Dendritic cell treated with granulocyte-macrophage colony-stimulating factor and Interleukin-4, amounts not matched to agents 40 ng/mL and 50 ng/mL, for 4 days (primary cell): ENCODE measurements around the gene COPS4.
"Not testable (repeated sequence)": the region's sequence is repeated elsewhere in the genome, so short reads cannot be mapped to it uniquely, and the experiment has no call there.

Experiments used
- H3K27ac Mint-ChIP-seq: one replicate; pipeline ENCODE4 v1.8.0; 2022; ENCODE audit warnings: mild to moderate bottlenecking, mixed read lengths
- H3K27me3 Mint-ChIP-seq: one replicate; pipeline ENCODE4 v1.8.0; 2022; ENCODE audit warnings: mild to moderate bottlenecking, mixed read lengths
- H3K36me3 Mint-ChIP-seq: one replicate; pipeline ENCODE4 v1.8.0; 2022; ENCODE audit warnings: low read depth, mixed read lengths
- H3K4me1 Mint-ChIP-seq: one replicate; pipeline ENCODE4 v1.8.0; 2022; ENCODE audit warnings: low read depth, mixed read lengths
- H3K4me3 Mint-ChIP-seq: one replicate; pipeline ENCODE4 v1.8.0; 2022; ENCODE audit warnings: mild to moderate bottlenecking, moderate library complexity, mixed read lengths
- H3K9me3 Mint-ChIP-seq: one replicate; pipeline ENCODE4 v1.8.0; 2022; ENCODE audit warnings: mixed read lengths
- intact Hi-C: fragments of 100-400 bp; cut with micrococcal nuclease; formaldehyde crosslinking; loops from one replicate; pipeline ENCODE4 v1.15.0; 2022

The COPS4 gene

GRCh38 chr4:83043157-83043556 is 8.2 kb downstream of the COPS4 start:
- intact Hi-C loops, H3K36me3 Mint-ChIP-seq, H3K27ac Mint-ChIP-seq, H3K9me3 Mint-ChIP-seq, H3K4me3 Mint-ChIP-seq, H3K27me3 Mint-ChIP-seq: not testable (repeated sequence)
- peaks cover 10% of the 10 kb centered on the region for H3K4me1 Mint-ChIP-seq

- Mint-ChIP-seq H3K4me1 (peaks cover 10% of the 10 kb centered on the region), H3K36me3 (peaks cover 8% of the 10 kb centered on the region), H3K4me3 (no peak overlapping the region), H3K27me3 (no peaks in the 10 kb centered on the region), H3K27ac (no peak overlapping the region), H3K9me3 (no peaks in the 10 kb centered on the region)
- intact Hi-C loops, result no loop called here
These were observed 8.9 kb downstream of the COPS4 start for GRCh38 chr4:83043801-83044407.

- H3K4me3 Mint-ChIP-seq, result no peak overlapping the region
- intact Hi-C loops, result no loop called here
- peaks cover 29% of the 10 kb centered on the region for H3K36me3 Mint-ChIP-seq
- no peak overlapping the region for H3K27ac Mint-ChIP-seq
- H3K9me3 Mint-ChIP-seq, result no peaks in the 10 kb centered on the region
- H3K27me3 Mint-ChIP-seq, result no peaks in the 10 kb centered on the region
- H3K4me1 Mint-ChIP-seq, result no peaks in the 10 kb centered on the region
These were observed 11.9 kb downstream of the COPS4 start for GRCh38 chr4:83046693-83047473.

GRCh38 chr4:83048781-83049180 is 13.8 kb downstream of the COPS4 start:
- H3K27me3 Mint-ChIP-seq, H3K4me1 Mint-ChIP-seq, H3K4me3 Mint-ChIP-seq, H3K27ac Mint-ChIP-seq, intact Hi-C loops, H3K9me3 Mint-ChIP-seq: not testable (repeated sequence)
- H3K36me3 Mint-ChIP-seq, result peaks cover 46% of the 10 kb centered on the region

- intact Hi-C loops, result loop anchor here (5.0 kb wide), 1 partner anchor 207 kb away; no protein-coding TSS in a partner anchor
- Mint-ChIP-seq H3K36me3 (peaks cover 66% of the 10 kb centered on the region), H3K4me3 (no peak overlapping the region), H3K27ac (no peak overlapping the region), H3K4me1 (no peaks in the 10 kb centered on the region), H3K27me3 (no peaks in the 10 kb centered on the region), H3K9me3 (no peaks in the 10 kb centered on the region)
These were observed 19.9 kb downstream of the COPS4 start for GRCh38 chr4:83054928-83055327.

- Mint-ChIP-seq H3K4me3 (no peak overlapping the region), H3K36me3 (peaks cover 48% of the 10 kb centered on the region), H3K27ac (peak overlapping the region; percentile 76), H3K9me3 (no peaks in the 10 kb centered on the region), H3K4me1 (peaks cover 32% of the 10 kb centered on the region), H3K27me3 (no peaks in the 10 kb centered on the region)
- intact Hi-C loops, result no loop called here
These were observed 27.8 kb downstream of the COPS4 start for GRCh38 chr4:83062739-83063138.

GRCh38 chr4:83065266-83065665 is 30.3 kb downstream of the COPS4 start:
- no peaks in the 10 kb centered on the region for H3K9me3 Mint-ChIP-seq
- H3K4me1 Mint-ChIP-seq, result peaks cover 32% of the 10 kb centered on the region
- H3K36me3 Mint-ChIP-seq, result peaks cover 46% of the 10 kb centered on the region
- no peaks in the 10 kb centered on the region for H3K27me3 Mint-ChIP-seq
- H3K4me3 Mint-ChIP-seq, result peak overlapping the region; percentile 11
- intact Hi-C loops, result no loop called here
- H3K27ac Mint-ChIP-seq, result peak overlapping the region; percentile 37

GRCh38 chr4:83067058-83067639 is 32.2 kb downstream of the COPS4 start:
- Mint-ChIP-seq H3K27me3 (no peaks in the 10 kb centered on the region), H3K27ac (no peak overlapping the region), H3K4me3 (no peak overlapping the region), H3K36me3 (peaks cover 58% of the 10 kb centered on the region), H3K9me3 (no peaks in the 10 kb centered on the region), H3K4me1 (peaks cover 34% of the 10 kb centered on the region)
- intact Hi-C loops, result no loop called here

GRCh38 chr4:83071116-83071515 is 36.1 kb downstream of the COPS4 start:
- H3K36me3 Mint-ChIP-seq, result peaks cover 51% of the 10 kb centered on the region

GRCh38 chr4:83074086-83074704 is 39.2 kb downstream of the COPS4 start:
- intact Hi-C loops, result loop anchor here (1.0 to 2.0 kb wide), 2 partner anchors 35 to 179 kb away; no protein-coding TSS in a partner anchor
- Mint-ChIP-seq H3K9me3 (no peaks in the 10 kb centered on the region), H3K4me1 (peaks cover 21% of the 10 kb centered on the region), H3K4me3 (no peak overlapping the region), H3K27me3 (no peaks in the 10 kb centered on the region), H3K27ac (no peak overlapping the region), H3K36me3 (peaks cover 51% of the 10 kb centered on the region)

More at GRCh38 chr4:83071116-83071515, 36.1 kb downstream of the COPS4 start:
- Mint-ChIP-seq H3K9me3 (no peaks in the 10 kb centered on the region), H3K4me3 (no peak overlapping the region), H3K27ac (no peak overlapping the region), H3K4me1 (peaks cover 20% of the 10 kb centered on the region), H3K27me3 (no peaks in the 10 kb centered on the region)
- intact Hi-C loops, result no loop called here

- Mint-ChIP-seq H3K36me3 (peaks cover 45% of the 10 kb centered on the region), H3K4me1 (peaks cover 21% of the 10 kb centered on the region)
- not testable (repeated sequence) for H3K27me3 Mint-ChIP-seq, H3K9me3 Mint-ChIP-seq, H3K27ac Mint-ChIP-seq, H3K4me3 Mint-ChIP-seq
- intact Hi-C loops, result loop anchor here (1.0 to 2.0 kb wide), 2 partner anchors 35 to 178 kb away; no protein-coding TSS in a partner anchor
These were observed 39.8 kb downstream of the COPS4 start for GRCh38 chr4:83074783-83075182.

- Mint-ChIP-seq H3K36me3 (peaks cover 38% of the 10 kb centered on the region), H3K27ac (peak overlapping the region; percentile 43), H3K27me3 (no peaks in the 10 kb centered on the region), H3K9me3 (no peaks in the 10 kb centered on the region), H3K4me3 (no peak overlapping the region), H3K4me1 (peaks cover 21% of the 10 kb centered on the region)
- intact Hi-C loops, result loop anchor here (2.0 kb wide), 1 partner anchor 177 kb away; no protein-coding TSS in a partner anchor
These were observed 40.5 kb downstream of the COPS4 start for GRCh38 chr4:83075311-83076095.

- H3K9me3 Mint-ChIP-seq, result no peaks in the 10 kb centered on the region
- no peaks in the 10 kb centered on the region for H3K27me3 Mint-ChIP-seq
- no peak overlapping the region for H3K27ac Mint-ChIP-seq
- peaks cover 34% of the 10 kb centered on the region for H3K4me1 Mint-ChIP-seq
- peaks cover 19% of the 10 kb centered on the region for H3K36me3 Mint-ChIP-seq
- intact Hi-C loops, result no loop called here
- no peak overlapping the region for H3K4me3 Mint-ChIP-seq
These were observed 45.6 kb downstream of the COPS4 start for GRCh38 chr4:83080561-83080960.
